GM12801 (cell line): ENCODE measurements around the gene USP24.

ENCODE experiments used
- TF ChIP-seq, protein P1 (sequence below): IDR thresholded peaks from one replicate; pipeline ENCODE4 v1.5.1; 2011; ENCODE audit warnings: control low read depth; ENCODE audit not compliant: insufficient read length; ENCODE audit errors: extremely low read depth

USP24 gene

GRCh38 chr1:55059302-55060132, 155.6 kb downstream of the USP24 start:
- TF ChIP-seq, protein P1, sequence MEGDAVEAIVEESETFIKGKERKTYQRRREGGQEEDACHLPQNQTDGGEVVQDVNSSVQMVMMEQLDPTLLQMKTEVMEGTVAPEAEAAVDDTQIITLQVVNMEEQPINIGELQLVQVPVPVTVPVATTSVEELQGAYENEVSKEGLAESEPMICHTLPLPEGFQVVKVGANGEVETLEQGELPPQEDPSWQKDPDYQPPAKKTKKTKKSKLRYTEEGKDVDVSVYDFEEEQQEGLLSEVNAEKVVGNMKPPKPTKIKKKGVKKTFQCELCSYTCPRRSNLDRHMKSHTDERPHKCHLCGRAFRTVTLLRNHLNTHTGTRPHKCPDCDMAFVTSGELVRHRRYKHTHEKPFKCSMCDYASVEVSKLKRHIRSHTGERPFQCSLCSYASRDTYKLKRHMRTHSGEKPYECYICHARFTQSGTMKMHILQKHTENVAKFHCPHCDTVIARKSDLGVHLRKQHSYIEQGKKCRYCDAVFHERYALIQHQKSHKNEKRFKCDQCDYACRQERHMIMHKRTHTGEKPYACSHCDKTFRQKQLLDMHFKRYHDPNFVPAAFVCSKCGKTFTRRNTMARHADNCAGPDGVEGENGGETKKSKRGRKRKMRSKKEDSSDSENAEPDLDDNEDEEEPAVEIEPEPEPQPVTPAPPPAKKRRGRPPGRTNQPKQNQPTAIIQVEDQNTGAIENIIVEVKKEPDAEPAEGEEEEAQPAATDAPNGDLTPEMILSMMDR: no peak

- TF ChIP-seq, protein P1: no peak
Observed at GRCh38 chr1:55057956-55058298, 157.2 kb downstream of the USP24 start.

DNA sequence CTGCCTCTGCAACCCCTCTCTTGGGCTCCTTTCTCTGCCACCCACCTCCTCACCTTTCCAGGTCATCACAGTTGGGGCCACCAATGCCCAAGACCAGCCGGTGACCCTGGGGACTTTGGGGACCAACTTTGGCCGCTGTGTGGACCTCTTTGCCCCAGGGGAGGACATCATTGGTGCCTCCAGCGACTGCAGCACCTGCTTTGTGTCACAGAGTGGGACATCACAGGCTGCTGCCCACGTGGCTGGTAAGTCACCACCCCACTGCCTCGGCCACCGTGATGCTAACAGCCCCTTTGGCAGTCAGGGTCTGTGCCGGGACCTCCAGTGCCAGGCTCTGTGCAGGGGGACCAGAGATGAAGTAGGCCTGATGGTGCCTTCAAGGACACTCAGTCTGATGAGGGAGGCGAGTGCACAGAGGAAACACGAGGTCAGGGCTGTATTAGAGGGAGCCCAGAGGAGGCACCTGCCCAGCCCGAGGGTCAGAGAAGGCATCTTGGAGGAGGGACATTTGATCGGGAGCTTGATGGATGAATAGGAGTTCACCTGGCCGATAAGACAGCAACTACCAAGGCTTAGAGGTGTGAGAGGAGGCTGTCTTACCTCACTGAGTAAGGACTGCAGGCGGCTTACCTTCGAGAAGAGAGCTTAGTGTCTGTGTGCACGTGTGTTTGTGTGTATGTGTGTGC, 157.8 kb downstream of the USP24 start:
- TF ChIP-seq, protein P1: no peak

DNA sequence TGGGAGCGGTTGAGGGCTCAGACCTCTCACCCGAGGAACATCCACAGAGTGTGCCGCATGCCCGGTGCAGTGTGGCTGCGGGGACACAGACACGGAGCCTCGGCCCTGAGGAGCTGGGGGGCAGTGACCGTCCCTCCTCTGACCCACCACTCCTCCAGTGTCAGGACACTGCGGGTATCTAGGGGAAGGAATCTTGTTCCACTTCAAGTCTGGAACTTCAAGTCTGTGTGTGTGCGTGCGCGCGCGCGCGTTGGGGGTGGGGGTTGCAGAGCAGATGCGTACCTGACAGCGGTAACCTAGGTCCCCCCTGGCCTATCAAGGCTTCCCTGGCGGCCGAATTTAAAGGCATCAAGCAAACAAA, 158.6 kb downstream of the USP24 start:
- TF ChIP-seq, protein P1: no peak

DNA sequence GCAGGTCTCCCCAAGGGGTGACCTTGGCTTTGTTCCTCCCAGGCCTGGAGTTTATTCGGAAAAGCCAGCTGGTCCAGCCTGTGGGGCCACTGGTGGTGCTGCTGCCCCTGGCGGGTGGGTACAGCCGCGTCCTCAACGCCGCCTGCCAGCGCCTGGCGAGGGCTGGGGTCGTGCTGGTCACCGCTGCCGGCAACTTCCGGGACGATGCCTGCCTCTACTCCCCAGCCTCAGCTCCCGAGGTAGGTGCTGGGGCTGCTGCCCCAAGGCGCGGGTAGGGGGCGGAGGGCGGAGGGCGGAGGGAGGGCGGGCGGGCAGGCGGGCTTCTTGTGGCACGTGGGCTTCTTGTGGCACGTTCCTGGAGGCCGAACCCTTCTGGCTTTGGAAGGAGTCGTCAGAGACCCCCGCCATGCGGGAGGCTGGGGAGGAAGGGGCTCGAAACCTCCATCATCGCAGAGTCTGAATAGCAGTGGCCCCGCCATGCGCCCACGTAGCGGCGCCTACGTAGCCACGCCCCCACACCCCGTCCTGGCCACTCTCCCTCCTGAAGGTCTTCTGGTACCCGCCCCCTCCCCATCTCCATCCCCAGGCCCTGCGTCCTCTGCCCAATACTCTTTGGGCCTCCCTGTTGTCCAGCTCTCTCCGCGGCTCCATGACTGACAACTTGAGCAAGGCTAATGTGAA, 159.1 kb downstream of the USP24 start:
- TF ChIP-seq, protein P1: no peak

DNA sequence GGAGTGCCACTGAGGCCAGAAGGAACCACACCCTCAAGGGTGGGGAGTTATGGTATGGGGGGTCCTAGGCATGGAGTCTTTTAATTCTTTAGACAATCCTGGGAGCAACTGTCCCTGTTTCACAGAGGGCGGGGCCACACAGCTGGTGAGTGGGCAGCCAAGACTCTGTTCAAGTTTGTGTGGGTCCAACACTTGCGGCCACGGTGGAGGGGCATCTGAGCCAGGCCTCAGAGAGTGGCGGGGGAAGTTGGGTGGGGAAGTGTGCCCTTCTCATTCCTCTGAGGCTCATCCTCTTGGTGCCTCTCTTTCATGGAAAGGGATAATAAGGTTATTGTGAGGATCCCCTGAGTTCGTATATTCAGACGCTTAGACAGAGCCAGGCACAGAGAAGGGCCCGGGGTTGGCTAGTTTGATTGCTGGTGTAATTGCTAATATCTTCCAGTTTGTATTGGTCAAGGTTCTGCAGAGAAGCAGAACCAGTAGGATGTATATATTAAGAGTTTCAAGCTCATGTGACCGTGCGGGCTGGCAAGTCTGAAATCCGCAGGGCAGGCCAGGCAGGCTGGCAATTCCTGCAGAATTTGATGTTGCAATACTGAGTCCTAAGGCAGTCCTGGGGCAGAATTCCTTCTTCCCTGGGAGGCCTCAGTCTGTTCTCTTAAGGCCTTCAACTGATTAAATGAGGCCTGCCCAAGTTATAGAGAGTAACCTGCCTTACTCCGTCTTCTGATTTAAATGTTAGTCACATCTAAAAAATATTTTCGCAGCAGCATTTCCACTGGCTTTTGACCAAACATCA, 159.9 kb downstream of the USP24 start:
- TF ChIP-seq, protein P1: no peak

GRCh38 chr1:55054396-55054795, 160.8 kb downstream of the USP24 start:
- TF ChIP-seq, protein P1: no peak
